ENCODE measurements around the gene CPXM2.
A peak's percentile ranks its signal among the peaks of the same experiment; 100 is the strongest.

Gene CPXM2

GRCh38 chr10:123854003-123854402, 37.6 kb downstream of the CPXM2 start:
- no peak for DNase-seq (ENCODE audit: low read depth in 1 of 2, low spot score in 1 of 2)
- Histone ChIP-seq H3K4me3 (replicated peaks; ENCODE audit: insufficient read depth, low read length) (no peak overlapping the region), H3K27ac (replicated peaks) (no peak overlapping the region), H3K27me3 (ENCODE audit: insufficient read depth, poor library complexity, severe bottlenecking) (no peaks in the 10 kb centered on the region)
- TF ChIP-seq POLR2AphosphoS5 (IDR thresholded peaks at IDR 0.05; ENCODE audit: low read depth), result no peak

- no peak for DNase-seq (ENCODE audit: low read depth in 1 of 2, low spot score in 1 of 2)
- Histone ChIP-seq H3K27me3 (ENCODE audit: insufficient read depth, poor library complexity, severe bottlenecking) (no peaks in the 10 kb centered on the region), H3K27ac (replicated peaks) (no peak overlapping the region), H3K4me3 (replicated peaks; ENCODE audit: insufficient read depth, low read length) (no peak overlapping the region)
- TF ChIP-seq REST (IDR thresholded peaks at IDR 0.05; ENCODE audit: insufficient replicate concordance, low read depth) (no peak), SPI1 (IDR thresholded peaks at IDR 0.05; ENCODE audit: borderline replicate concordance, low read depth) (no peak), POLR2AphosphoS5 (IDR thresholded peaks at IDR 0.05; ENCODE audit: low read depth) (no peak)
Observed at GRCh38 chr10:123852411-123852951, 39.1 kb downstream of the CPXM2 start.

GRCh38 chr10:123848564-123849457, 42.8 kb downstream of the CPXM2 start:
- no peak for TF ChIP-seq SPI1 (IDR thresholded peaks at IDR 0.05; ENCODE audit: borderline replicate concordance, low read depth)
- no peak for TF ChIP-seq POLR2AphosphoS5 (IDR thresholded peaks at IDR 0.05; ENCODE audit: low read depth)
- no peak for TF ChIP-seq CTCF (IDR thresholded peaks at IDR 0.05; ENCODE audit: insufficient read depth, low read length)
- TF ChIP-seq REST (IDR thresholded peaks at IDR 0.05; ENCODE audit: insufficient replicate concordance, low read depth), result no peak
- TF ChIP-seq GABPA (IDR thresholded peaks at IDR 0.05; ENCODE audit: low read depth), result no peak

GRCh38 chr10:123847686-123848432, 43.7 kb downstream of the CPXM2 start:
- Histone ChIP-seq H3K27me3 (ENCODE audit: insufficient read depth, poor library complexity, severe bottlenecking) (no peaks in the 10 kb centered on the region), H3K4me3 (replicated peaks; ENCODE audit: insufficient read depth, low read length) (no peak overlapping the region), H3K27ac (replicated peaks) (no peak overlapping the region)
- TF ChIP-seq CTCF (IDR thresholded peaks at IDR 0.05; ENCODE audit: insufficient read depth, low read length) (no peak), SPI1 (IDR thresholded peaks at IDR 0.05; ENCODE audit: borderline replicate concordance, low read depth) (no peak), REST (IDR thresholded peaks at IDR 0.05; ENCODE audit: insufficient replicate concordance, low read depth) (no peak), POLR2AphosphoS5 (IDR thresholded peaks at IDR 0.05; ENCODE audit: low read depth) (no peak), GABPA (IDR thresholded peaks at IDR 0.05; ENCODE audit: low read depth) (no peak)
- DNase-seq (ENCODE audit: low read depth in 1 of 2, low spot score in 1 of 2), result peak in 1 of 2 experiments; percentile 2

More at GRCh38 chr10:123848564-123849457, 42.8 kb downstream of the CPXM2 start:
- peak in 1 of 2 experiments; percentile 37 for DNase-seq (ENCODE audit: low read depth in 1 of 2, low spot score in 1 of 2)
- no peaks in the 10 kb centered on the region for H3K27me3 ChIP-seq (ENCODE audit: insufficient read depth, poor library complexity, severe bottlenecking)
- H3K4me3 ChIP-seq (replicated peaks; ENCODE audit: insufficient read depth, low read length), result no peak overlapping the region
- H3K27ac ChIP-seq (replicated peaks), result no peak overlapping the region
